Subcutaneous abdominal adipose tissue (tissue), 5 donors: ENCODE measurements around the gene LUC7L.
A peak's percentile ranks its signal among the peaks of the same experiment; 100 is the strongest.
"Not testable (repeated sequence)": the region's sequence is repeated elsewhere in the genome, so short reads cannot be mapped to it uniquely, and the experiment has no call there.

Source experiments
- H3K27ac ChIP-seq: one replicate; pipeline ENCODE4 v1.7.0; 2013; ENCODE audit warnings: low read depth, mild to moderate bottlenecking, inconsistent platforms, low read length, moderate library complexity
- H3K27me3 ChIP-seq, 5 donors: one replicate each; pipeline ENCODE4 v1.7.0; 2013; ENCODE audit warnings: low read length in 5 of 5, inconsistent platforms in 1 of 5; ENCODE audit not compliant: control insufficient read depth in 5 of 5, insufficient read depth in 4 of 5
- H3K36me3 ChIP-seq, 5 donors: one replicate each; pipeline ENCODE4 v1.7.0; 2013; ENCODE audit warnings: low read length in 5 of 5; ENCODE audit not compliant: control insufficient read depth in 5 of 5, insufficient read depth in 5 of 5
- H3K4me1 ChIP-seq, 5 donors: one replicate each; pipeline ENCODE4 v1.7.0; 2013; ENCODE audit warnings: low read length in 5 of 5, mild to moderate bottlenecking in 3 of 5, moderate library complexity in 1 of 5; ENCODE audit not compliant: control insufficient read depth in 5 of 5, insufficient read depth in 5 of 5
- H3K4me3 ChIP-seq, 5 donors: one replicate each; pipeline ENCODE4 v1.7.0; 2013; ENCODE audit warnings: low read length in 5 of 5, low read depth in 1 of 5
- H3K9ac ChIP-seq, 5 donors: one replicate each; pipeline ENCODE4 v1.7.0; 2013; ENCODE audit warnings: low read length in 5 of 5, mild to moderate bottlenecking in 4 of 5, moderate library complexity in 3 of 5
- H3K9me3 ChIP-seq, 5 donors: one replicate each; pipeline ENCODE4 v1.7.0; 2013; ENCODE audit warnings: low read length in 5 of 5; ENCODE audit not compliant: control insufficient read depth in 5 of 5
- donor health status: healthy.
- donor health status: healthy.
- donor health status: healthy.
- donor health status: healthy.
- donor health status: healthy.

LUC7L gene

GRCh38 chr16:204046-204445 lies 25.2 kb downstream of the LUC7L start:
- not testable (repeated sequence) for H3K27ac ChIP-seq, H3K27me3 ChIP-seq, H3K9me3 ChIP-seq, H3K4me3 ChIP-seq, H3K9ac ChIP-seq, H3K4me1 ChIP-seq
- peaks cover 32 to 85% (median 63%) of the 10 kb centered on the region in 5 donors for H3K36me3 ChIP-seq

GRCh38 chr16:203246-203645 lies 26.0 kb downstream of the LUC7L start:
- Histone ChIP-seq H3K4me3 (no peak overlapping the region), H3K27me3 (no peaks in the 10 kb centered on the region), H3K36me3 (peaks cover 29 to 85% (median 66%) of the 10 kb centered on the region in 5 donors), H3K9me3 (no peaks in the 10 kb centered on the region), H3K9ac (no peak overlapping the region), H3K4me1 (no peaks in the 10 kb centered on the region), H3K27ac (no peak overlapping the region)

- Histone ChIP-seq H3K36me3 (peaks cover 17 to 86% (median 63%) of the 10 kb centered on the region in 5 donors), H3K9me3 (no peaks in the 10 kb centered on the region)
Observed at GRCh38 chr16:200388-200787, 28.9 kb downstream of the LUC7L start.

GRCh38 chr16:194516-194915 lies 34.7 kb downstream of the LUC7L start:
- no peaks in the 10 kb centered on the region for H3K27me3 ChIP-seq
- H3K36me3 ChIP-seq: peaks cover 6 to 97% (median 80%) of the 10 kb centered on the region in 5 donors
- peak overlapping the region in 1 of 5 donors; percentile 37 for H3K9ac ChIP-seq
- no peak overlapping the region for H3K27ac ChIP-seq
- peaks cover 0 to 2% (median 0%) of the 10 kb centered on the region in 5 donors for H3K4me1 ChIP-seq
- H3K4me3 ChIP-seq: no peak overlapping the region
- H3K9me3 ChIP-seq: no peaks in the 10 kb centered on the region

More at GRCh38 chr16:200388-200787, 28.9 kb downstream of the LUC7L start:
- H3K4me3 ChIP-seq: no peak overlapping the region
- no peak overlapping the region for H3K9ac ChIP-seq
- peaks cover 0 to 2% (median 0%) of the 10 kb centered on the region in 5 donors for H3K4me1 ChIP-seq
- no peak overlapping the region for H3K27ac ChIP-seq
- no peaks in the 10 kb centered on the region for H3K27me3 ChIP-seq

GRCh38 chr16:193441-193840 lies 35.8 kb downstream of the LUC7L start:
- Histone ChIP-seq H3K27me3 (no peaks in the 10 kb centered on the region), H3K36me3 (peaks cover 6 to 97% (median 84%) of the 10 kb centered on the region in 5 donors), H3K9ac (no peak overlapping the region), H3K4me1 (peaks cover 0 to 2% (median 0%) of the 10 kb centered on the region in 5 donors), H3K27ac (no peak overlapping the region), H3K4me3 (no peak overlapping the region), H3K9me3 (no peaks in the 10 kb centered on the region)

GRCh38 chr16:192686-193085 lies 36.6 kb downstream of the LUC7L start:
- Histone ChIP-seq H3K9me3 (no peaks in the 10 kb centered on the region), H3K27me3 (no peaks in the 10 kb centered on the region), H3K36me3 (peaks cover 4 to 97% (median 83%) of the 10 kb centered on the region in 5 donors), H3K27ac (no peak overlapping the region), H3K4me1 (peaks cover 0 to 2% (median 0%) of the 10 kb centered on the region in 5 donors), H3K9ac (no peak overlapping the region), H3K4me3 (no peak overlapping the region)

- Histone ChIP-seq H3K36me3 (peaks cover 4 to 95% (median 84%) of the 10 kb centered on the region in 5 donors), H3K27me3 (no peaks in the 10 kb centered on the region), H3K9me3 (no peaks in the 10 kb centered on the region), H3K27ac (no peak overlapping the region), H3K4me1 (no peaks in the 10 kb centered on the region), H3K9ac (no peak overlapping the region), H3K4me3 (no peak overlapping the region)
Observed at GRCh38 chr16:191831-192230, 37.4 kb downstream of the LUC7L start.

- no peak overlapping the region for H3K4me3 ChIP-seq
- no peaks in the 10 kb centered on the region for H3K27me3 ChIP-seq
- H3K9ac ChIP-seq: no peak overlapping the region
- no peak overlapping the region for H3K27ac ChIP-seq
- no peaks in the 10 kb centered on the region for H3K4me1 ChIP-seq
- H3K36me3 ChIP-seq: peaks cover 2 to 84% (median 68%) of the 10 kb centered on the region in 5 donors
- no peaks in the 10 kb centered on the region for H3K9me3 ChIP-seq
Observed at GRCh38 chr16:189604-190186, 39.6 kb downstream of the LUC7L start.

- no peaks in the 10 kb centered on the region for H3K27me3 ChIP-seq
- H3K9ac ChIP-seq: peak overlapping the region in 1 of 5 donors; percentile 17
- no peak overlapping the region for H3K4me3 ChIP-seq
- H3K9me3 ChIP-seq: no peaks in the 10 kb centered on the region
- no peaks in the 10 kb centered on the region for H3K4me1 ChIP-seq
- H3K27ac ChIP-seq: no peak overlapping the region
- H3K36me3 ChIP-seq: peaks cover 0 to 75% (median 59%) of the 10 kb centered on the region in 5 donors
Observed at GRCh38 chr16:188674-189073, 40.6 kb downstream of the LUC7L start.

- H3K27ac ChIP-seq: no peak overlapping the region
- H3K36me3 ChIP-seq: peaks cover 0 to 62% (median 53%) of the 10 kb centered on the region in 5 donors
Observed at GRCh38 chr16:187330-187729, 41.9 kb downstream of the LUC7L start.

More at GRCh38 chr16:187330-187729, 41.9 kb downstream of the LUC7L start:
- Histone ChIP-seq H3K4me1 (no peaks in the 10 kb centered on the region), H3K27me3 (no peaks in the 10 kb centered on the region), H3K9ac (no peak overlapping the region), H3K9me3 (no peaks in the 10 kb centered on the region), H3K4me3 (no peak overlapping the region)
